ENCODE data around the gene ANKRD42.

The ANKRD42 gene

GRCh38 chr11:83193315-83194280, at the start of gene ANKRD42:
TSS of gene ANKRD42 (plus strand) at chr11:83193712. CDS start at chr11:83194671, 959 bp downstream.
- peak; percentile 73 to 80 for DNase-seq

GRCh38 chr11:83147895-83148294, 45.6 kb upstream of the ANKRD42 start:
- no peak for DNase-seq

DNA sequence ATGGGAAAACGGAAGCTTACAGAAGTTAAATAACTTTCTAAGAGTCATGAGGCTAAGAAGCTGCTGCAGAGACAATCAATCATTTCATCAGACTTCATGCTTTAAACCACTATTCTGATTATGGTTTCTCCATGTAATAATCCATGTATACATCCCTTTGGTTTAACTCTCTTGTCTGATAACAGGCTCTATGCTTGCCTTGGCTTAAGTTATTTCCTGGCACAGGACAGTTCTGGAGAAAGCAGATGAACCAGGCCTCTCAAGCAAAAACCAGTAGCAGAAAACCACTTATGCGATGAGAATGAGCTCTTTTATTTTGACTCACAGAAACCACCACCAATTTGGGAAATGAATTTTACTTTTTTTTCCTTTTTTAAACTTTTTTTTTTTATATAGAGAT, 43.1 kb upstream of the ANKRD42 start:
- DNase-seq, result no peak

DNA sequence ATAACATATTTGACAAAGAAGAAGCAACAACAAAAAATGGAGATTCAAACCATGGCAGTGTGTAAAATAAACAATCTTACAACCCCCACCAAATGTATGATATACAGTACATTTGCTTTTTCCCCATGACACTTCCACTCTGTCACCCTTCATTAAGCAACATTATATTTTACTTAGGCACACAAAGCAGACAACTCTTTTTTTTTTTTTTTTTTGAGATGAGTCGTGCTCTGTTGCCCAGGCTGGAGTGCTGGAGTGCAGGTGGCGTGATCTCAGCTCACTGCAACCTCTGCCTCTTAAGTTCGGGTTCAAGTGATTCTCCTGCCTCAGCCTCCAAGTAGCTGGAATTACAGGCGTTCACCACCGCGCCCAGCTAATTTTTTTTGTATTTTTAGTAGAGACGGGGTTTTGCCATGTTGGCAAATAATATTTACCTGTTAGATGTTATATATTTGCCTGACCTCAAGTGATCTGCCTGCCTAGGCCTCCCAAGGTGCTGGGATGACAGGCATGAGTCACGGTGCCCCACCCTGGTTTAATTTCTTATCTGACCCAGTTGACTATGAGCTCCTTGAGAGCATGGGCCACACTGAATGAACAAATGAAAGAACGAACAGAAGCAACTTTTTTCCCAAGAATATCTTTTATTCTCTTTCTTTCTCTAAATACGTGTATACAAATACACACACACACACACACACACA, 42.1 kb upstream of the ANKRD42 start:
- no peak for DNase-seq

DNA sequence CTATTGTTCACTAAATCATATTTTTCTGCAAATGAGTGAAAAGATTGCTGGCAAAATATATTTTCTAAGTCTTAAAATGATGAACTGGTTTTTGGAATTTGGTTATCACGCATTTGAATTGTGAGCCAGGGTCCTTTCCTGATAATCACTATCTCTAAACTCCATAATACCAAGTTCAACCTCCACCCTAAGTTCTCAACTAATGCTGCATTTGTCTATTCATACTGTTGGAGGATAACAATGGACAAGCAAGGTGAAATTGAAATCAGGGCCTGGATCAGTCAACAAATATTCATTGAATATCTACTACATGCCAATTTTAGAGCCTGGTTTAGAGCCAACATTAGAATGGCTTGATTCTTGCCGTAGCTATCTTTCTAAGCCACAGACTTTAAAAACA, 41.2 kb upstream of the ANKRD42 start:
- no peak for DNase-seq

DNA sequence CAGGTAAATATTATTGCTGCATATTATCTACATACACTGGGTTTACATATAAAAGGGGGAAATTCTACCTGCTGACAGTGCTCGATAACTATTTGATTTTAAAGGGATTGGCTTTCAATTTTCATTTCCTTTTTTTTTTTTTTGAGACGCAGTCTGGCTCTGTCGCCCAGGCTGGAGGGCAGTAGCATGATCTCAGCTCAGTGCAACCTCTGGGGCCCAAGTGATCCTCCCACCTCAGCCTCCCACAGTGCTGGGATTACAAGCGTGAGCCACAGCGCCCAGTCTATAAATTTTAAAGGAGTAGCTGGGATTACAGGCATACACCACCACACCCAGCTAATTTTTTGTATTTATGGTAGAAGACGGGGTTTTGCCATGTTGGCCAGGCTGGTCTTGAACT, 39.7 kb upstream of the ANKRD42 start:
- no peak for DNase-seq

DNA sequence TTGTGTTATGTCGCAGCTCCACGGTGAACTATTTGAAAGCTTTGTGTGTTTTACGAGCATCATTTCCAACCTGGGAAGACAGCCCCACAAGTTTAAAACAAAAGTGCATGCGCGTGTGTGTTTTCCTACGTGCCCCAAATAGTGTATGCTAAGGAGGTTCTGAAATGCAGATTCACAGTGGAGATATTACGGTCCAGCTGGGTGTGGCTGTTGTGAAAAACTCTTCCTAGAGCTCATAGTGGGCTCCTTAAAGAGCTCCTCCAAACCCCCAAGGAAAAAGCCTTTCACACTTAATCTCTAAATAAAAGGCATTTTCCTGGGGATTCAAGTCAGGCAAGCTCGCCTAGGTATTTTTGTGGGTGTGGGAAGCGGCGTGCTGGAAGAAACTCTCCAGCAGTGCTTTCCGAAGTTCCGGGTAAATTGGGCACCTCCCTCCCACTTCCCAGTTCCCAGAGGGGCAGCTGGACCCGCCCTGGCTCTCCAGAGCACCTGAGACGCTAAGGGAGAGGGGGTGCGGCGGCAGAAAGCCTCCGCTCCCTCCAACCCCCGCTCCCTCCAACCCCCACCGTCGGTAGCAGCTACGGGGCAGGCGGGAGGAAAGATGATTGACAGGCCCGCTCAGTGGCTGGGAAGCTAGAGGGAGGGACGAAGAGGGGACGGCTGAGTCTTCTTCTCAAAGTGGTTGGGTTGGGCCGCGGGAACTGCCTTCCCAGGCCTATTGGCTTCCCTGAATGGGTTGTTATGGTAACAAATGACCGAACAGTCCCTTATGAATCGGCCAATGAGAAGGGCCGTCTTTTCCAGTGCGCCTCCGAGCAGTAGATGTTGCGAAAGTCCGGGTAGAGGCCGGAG, 37.1 kb upstream of the ANKRD42 start:
- peak in 1 of 2 experiments; percentile 98 for DNase-seq

DNA sequence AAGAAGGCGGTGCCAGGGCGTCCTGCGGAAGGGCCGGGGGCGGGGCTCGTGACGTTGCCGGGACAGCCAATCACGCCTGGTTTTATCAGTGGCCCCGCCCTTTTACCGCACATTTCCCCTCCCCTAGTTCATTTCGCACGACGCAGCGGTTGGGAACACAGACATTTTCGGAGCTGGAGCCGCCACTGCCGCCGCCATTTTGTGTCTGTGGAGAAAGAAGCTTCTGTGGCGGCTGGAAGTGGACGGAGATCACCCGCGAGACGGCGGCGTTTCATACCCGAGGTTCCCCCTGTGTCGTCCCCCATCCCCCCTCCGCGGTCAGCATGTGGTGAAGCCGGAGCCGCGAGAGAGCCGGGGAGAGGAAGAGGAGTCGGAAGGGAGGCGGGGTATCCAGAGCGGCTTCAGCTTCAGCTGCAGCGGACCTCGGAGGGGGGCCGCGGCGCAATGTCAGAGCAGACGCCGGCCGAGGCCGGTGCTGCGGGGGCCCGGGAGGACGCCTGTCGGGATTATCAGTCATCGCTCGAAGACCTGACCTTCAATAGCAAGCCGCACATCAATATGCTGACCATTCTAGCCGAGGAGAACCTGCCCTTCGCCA, 36.4 kb upstream of the ANKRD42 start, which contains the start of gene PCF11:
Gene PCF11 (plus strand): TSS at position 136 of the 598 bp plus-strand sequence. CDS start 309 bp downstream, at position 445.
- peak in 1 of 2 experiments; percentile 96 for DNase-seq

DNA sequence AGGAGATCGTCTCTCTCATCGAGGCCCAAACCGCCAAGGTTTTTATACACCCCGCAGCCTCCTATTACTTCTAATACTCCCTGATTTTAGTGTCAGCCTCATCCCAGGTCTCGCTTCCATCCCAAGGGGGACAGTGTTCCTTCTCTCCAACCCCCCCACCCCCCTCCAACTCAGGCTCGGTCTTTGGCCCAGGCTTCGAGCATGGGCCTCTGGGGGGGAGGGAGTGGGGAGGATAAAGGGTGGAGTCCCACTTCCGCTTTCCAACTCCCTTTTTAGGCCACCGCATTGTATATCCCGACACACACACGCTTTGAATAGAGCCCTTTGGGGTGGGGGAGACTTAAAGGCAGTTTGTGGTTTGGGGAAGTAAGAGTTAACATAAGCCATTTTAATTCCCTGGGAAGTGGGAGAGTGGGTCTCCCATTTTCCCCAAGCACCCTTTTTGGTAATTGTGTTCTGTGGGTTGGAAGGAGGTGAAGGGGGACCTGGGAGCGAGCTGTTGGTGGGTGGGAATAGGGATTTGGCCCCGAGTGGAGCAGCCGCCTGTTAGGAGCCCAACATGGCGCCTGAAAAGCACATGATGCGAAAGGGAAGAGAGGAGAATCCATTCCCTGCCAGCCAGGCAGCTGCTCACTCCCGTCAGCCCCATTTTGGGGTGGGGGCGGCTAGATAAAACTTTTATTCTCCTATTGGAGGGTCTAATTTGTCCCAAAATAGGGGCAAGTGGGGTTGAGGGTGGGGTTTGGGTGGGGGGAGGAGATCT, 35.7 kb upstream of the ANKRD42 start:
- DNase-seq, result peak; percentile 38 to 41

- DNase-seq, result no peak
Observed at GRCh38 chr11:83158357-83158786, 35.1 kb upstream of the ANKRD42 start.

DNA sequence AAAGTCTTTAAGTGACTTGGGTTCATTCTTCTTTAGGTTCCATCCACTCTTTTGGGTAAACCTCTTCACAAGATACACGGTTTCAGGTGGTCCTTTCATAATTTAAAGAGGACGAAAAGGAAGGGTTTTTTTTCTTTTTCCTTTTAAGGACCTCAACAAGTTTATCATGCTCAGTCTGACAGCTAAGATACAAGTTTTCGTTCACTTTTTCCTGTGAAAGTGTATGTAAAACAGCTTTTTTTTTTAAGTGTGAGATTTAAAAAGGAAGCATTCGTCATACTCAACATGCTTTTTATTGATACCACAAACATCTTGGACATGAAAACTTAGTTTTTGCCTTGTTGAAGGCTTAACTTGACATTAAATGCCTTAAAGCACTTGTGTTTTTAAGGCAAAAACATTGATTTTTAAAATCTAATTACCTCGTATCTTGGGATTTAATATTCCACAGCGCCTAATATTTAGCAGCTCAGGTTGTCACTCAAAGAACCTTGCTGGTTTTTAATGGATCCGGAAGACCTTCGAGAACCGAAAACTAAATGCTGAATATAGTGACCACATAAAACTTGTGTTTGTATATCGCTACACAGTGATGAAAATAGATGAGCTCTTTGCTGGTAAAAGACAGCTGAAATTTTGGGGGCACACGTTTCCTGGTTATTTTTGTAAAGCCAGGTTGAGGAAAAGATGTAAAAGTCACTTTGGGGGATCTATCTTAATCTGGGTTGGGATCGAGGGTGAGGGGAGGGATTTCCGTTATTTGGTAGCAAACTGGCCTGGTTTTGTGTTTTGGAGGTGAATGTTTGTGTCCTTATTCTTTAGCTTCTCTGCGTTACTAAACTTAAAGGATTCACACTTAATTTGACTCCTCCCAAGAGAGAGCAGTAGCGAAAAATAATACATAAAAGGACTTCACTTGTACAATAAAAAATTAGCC, 34.3 kb upstream of the ANKRD42 start:
- DNase-seq, result no peak

DNA sequence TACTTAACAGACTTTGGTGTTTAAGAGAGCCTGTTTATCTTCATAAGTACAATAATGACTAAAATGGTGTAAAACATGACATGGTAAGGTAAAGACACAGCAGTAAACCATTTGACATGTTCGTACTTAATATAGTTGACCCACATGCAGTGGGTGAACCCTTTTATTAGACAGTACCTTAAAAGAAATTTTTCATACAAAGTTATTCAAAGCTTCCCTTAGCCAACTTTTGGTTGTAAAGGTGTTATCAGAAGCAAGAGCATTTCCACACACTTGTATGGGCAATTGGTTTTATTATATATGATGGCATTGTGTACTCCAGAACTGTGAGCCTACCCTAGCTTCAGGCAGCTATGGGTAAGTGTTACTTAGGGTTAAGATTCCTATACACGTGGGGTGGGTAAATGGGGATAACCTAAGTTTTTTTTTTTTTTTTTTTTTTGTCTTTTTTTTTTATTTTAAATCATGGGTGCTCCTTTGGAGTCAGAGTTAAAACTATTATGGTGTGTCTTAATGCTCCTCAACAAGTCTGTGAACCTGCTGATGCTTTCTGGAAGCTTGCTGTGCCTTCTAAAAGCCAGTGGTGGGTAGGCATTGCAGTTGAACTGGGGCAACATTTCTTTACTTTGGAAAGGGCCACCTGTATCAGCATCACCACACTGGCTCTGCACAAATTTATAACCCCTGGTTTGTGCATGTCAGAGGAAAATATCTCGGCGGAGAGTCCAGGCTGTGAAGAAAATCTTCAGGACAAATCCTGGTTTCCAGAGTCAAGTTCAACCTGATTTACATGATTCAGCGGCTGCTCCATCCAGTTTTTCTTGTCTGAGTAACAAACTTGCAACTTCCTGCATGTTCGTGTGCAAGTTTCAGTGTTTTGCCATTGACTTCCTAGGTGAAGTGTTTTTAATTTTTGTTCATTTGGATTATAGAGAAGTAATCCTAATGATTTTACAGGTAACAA, 33.3 kb upstream of the ANKRD42 start:
- DNase-seq, result no peak

DNA sequence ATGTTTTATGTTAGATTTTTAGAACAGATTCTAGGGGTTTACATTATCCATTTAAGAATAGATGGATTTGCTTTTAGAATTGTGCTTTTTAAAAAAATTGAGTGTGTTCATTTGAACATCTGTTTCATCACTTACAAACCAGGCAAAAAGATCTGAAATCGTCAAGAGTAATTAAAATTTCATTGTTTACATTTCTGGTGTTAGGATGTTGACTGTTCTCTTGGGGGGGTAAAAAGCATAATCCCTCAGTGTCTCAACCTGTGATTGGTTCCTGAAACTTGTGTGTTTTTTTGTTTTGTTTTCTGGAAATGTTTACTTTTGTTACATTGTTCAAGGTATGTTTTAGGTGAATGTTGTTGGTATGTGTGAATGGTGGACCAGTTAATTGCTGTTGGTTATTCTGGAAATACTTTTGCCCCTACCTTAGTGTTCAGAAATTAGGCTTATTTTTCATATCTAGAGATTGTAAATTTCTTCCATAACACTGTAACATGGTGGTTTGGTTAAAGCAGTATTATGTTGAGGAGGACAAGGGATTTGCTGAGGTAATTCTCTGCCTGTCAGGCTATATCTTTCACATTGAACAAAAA, 31.8 kb upstream of the ANKRD42 start:
- DNase-seq, result no peak

DNA sequence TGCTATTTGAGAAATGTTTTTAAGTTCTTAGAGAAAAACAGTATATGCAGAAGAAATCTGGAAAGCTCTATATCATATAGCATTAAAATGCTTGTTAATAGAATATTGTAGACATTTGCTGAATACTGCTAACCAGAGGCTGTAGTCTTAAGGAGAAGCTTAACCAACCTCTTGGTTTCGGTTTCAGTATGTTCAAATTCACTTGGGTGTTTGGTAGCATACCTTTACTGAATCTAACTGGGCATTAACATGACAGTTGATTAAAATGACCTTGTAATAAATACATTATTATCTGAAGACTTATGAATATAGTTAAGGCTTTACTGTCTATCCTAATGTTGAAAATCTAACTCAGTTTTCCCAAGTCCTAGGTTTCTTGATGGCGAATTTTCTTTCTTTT, 31.1 kb upstream of the ANKRD42 start:
- no peak for DNase-seq

DNA sequence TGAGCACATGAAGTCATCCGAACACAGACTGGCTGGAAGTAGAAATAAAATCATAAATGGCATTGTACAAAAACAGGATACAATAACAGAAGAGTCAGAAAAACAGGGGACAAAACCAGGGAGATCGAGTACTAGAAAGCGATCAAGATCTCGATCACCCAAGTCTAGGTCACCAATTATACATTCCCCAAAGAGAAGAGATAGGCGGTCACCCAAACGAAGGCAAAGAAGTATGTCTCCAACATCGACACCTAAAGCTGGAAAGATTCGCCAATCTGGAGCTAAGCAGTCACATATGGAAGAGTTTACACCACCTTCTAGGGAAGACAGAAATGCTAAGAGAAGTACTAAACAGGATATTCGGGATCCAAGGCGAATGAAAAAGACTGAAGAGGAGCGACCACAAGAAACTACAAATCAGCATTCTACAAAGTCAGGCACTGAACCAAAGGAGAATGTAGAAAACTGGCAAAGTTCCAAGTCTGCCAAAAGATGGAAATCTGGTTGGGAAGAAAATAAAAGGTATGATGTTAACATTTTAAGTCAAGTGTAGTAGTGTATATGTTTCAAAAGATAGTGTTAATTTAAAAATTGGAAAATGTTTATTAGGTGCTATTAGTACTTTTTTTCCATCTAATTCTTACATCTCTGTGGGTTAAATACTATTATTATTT, 27.2 kb upstream of the ANKRD42 start:
- no peak for DNase-seq

GRCh38 chr11:83168756-83169155, 24.8 kb upstream of the ANKRD42 start:
- DNase-seq, result no peak

GRCh38 chr11:83170865-83171264, 22.6 kb upstream of the ANKRD42 start:
- no peak for DNase-seq

GRCh38 chr11:83172551-83172950, 21.0 kb upstream of the ANKRD42 start:
- DNase-seq, result no peak
